GM18520 (cell line): ENCODE results near the gene TM7SF3.
"Not testable (repeated sequence)": the region's sequence is repeated elsewhere in the genome, so short reads cannot be mapped to it uniquely, and the experiment has no call there.

Experiments used
- ATAC-seq: cut with Tn5 transposase; IDR thresholded peaks from one replicate; pipeline ENCODE4 v1.9.1; 2021; ENCODE audit not compliant: unreplicated experiment

TM7SF3 gene

DNA sequence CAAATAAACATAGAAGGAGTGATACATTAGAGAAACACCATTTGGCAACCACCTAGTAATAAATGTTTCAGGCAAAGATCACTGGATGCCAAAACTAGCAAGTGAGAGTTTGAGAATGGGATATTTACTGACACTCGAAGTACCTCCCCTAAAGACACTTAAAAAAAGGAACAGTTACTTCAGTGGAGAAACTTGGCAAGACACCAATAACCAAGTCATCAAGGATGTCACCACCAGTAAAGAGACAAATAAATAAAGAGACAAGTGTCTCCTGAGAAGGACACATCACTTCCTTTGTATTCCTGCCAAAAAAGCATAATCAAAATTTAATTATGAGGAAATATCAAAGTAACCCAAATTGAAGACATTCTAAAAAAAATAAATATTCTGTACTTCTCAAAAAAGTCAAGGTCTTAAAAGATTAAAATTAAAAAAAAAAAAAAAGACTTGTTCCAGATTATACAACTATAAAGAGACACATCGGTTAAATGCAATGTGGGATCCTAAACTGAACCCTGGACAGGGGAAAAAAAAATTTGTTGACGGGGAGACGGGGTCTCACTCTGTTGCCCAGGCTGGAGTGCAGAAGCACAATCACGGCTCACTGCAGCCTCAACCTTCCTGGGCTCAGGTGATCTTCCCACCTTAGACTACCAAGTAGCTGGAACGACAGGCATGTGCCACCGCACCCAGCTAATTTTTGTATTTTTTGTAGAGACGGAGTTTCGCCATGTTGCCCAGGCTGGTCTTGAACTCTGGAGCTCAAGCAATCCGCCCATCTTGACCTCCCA, 26.4 kb downstream of the TM7SF3 start:
- ATAC-seq, result no peak

DNA sequence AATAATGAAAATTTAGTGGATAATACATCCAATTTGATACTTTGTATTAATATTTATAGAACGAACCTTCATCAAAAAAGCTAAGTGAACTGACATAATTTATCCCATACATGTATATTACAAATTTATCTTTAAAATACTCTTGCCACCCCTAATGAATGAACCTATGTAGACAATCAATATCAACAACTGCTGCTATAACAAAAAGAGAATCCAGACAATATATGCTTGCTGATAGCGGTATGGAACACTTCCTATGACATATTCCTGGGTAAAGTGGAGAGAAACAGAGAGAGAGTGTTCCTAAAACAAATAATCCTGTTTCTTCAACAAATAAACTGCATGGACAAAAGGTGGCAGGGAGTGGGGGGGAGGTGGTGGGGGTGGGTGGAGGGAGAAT, 31.3 kb downstream of the TM7SF3 start:
- ATAC-seq, result no peak

DNA sequence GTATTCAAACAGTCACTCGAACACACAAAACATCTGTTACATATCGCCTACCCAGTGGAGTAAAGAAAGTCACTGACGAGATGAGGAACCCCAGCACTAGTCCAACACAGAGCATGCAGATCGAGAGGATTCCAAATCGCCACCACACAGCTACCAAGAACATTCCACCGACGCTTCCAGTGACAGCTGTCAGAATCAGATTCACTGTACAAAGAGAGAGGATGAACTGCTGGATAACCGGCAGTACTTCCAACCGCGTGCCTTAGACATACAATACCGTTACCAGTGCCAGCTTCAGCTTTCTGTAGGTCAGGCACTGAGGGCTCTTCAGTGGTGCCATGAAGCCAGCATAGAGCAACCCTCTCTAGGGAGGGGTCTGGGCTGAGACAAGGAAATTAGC, 34.5 kb downstream of the TM7SF3 start:
- no peak for ATAC-seq

DNA sequence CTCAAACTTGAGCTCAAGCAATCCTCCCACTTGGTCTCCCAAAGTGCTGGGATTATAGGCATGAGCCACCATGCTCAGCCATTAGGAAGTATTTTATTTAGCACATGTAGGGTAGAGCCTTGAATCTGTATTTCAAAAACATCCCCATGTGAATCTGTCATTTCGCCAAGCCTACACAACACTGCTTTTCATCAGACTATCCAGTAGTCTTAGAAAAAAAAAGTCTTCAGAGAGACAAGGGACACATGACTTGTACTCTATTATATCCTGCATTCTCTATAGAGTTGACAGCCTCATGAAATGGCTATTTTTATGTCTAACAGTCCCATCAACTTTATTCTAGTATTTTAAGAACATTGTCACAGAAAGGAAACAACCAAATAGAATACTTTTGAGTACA, 35.4 kb downstream of the TM7SF3 start:
- no peak for ATAC-seq

DNA sequence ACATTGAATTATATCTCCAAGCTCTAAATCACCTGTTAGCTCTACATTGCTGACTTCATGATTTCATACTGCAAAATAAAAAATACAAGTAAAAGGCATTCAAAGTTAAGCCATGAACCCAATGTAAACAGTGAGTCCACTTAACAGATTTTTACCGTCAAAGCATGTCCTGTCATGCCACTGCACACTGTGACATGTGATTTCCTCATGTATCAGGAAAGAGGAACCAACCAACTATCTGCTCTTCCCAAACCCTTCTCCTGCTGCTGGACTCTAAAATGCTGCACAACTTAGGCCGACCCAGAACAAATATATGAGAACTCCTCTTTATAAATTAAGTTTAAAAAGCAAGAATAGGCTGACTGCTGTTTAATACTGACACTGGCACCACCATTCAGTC, 37.5 kb downstream of the TM7SF3 start:
- no peak for ATAC-seq

DNA sequence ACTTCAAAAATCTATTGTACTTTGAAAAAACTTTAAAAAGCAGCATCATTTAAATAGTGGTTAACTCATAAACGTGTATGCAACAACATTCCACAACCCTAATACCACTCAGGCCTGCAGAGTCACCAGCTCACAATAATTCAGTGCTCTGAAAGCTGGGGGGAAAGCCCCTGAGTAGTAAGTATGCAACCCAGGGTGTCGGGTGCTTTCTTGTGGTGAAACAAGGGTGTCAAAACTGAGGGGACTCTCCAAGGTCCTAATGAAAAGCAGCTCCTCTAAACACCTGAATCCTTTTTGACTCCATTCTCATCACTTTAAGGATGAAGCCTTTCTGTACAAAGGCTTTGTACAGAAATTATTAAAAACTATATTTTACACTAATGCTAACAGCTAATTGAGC, 42.2 kb downstream of the TM7SF3 start:
- peak; percentile 94 for ATAC-seq

DNA sequence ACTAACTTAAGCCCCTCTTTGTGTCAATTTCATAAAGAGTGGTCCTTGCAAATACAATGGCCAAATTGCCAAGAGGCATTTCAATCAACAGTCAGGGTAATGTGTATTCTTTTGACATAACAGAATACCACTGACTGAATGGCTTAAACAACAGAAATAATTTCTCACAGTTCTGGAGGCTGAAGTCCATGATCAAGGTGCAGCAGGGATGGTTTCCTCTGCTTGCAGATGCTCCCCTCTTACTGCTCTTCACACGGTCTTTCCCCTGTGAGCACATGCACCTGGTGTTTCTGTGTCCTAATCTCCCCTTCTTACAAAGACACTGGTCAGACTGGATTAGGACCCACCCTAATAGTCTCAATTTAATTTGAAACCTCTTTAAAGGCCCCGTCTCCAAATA, 44.0 kb downstream of the TM7SF3 start:
- no peak for ATAC-seq

DNA sequence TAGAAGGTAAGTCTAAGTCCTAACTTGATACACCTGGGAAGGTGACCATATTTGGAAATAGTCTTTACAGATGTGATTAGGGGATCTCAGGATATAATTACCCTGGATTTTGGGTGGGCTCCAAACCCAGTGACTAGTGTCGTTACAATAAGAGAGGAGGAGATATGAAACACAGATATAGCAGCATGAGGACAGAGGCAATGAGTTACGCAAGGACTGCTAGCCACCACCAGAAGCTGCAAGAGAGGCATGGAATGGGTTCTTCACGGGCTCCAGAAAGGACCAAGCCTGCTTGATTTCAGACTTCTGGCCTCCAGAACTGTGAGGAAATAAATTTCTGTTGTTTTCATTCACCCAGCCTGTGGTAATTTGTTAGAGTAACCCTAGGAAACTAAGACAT, 47.3 kb downstream of the TM7SF3 start:
- no peak for ATAC-seq

DNA sequence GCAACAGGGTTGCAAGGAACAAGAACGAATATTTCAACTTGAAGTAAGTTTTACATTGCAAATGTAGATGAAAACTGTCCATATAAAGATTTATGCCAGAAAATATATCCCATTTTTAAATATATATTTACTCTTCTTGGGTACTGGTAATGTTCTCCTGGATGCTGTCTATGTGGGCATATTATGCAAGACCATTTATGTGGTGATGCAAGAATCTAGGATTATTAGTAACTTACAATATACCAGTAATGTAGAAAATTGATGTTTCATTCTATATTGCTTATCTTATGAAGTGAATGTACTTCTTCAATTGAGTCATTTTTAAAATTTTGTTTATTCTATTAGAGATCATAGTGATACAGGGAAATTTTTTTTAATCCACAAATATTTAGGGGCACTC, 50.8 kb downstream of the TM7SF3 start:
- no peak for ATAC-seq

DNA sequence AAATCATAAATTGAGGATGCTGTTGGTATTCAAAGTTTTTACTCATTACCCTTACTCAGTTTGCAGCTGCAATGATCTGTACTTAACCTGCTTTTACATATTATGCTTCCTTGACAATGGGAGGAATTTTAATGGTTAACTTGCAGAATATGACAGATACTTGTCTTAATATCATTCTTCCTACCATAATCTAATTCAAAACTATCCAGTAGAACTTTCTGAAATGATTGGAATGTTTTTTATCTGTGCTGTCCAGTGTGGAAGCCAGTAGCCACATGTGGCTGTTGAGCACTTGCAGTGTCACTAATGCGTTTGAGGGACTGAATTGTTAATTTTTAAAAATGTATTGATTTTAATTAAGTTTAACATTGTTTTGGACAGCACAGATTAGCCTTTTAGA, 52.4 kb downstream of the TM7SF3 start:
- ATAC-seq, result no peak

DNA sequence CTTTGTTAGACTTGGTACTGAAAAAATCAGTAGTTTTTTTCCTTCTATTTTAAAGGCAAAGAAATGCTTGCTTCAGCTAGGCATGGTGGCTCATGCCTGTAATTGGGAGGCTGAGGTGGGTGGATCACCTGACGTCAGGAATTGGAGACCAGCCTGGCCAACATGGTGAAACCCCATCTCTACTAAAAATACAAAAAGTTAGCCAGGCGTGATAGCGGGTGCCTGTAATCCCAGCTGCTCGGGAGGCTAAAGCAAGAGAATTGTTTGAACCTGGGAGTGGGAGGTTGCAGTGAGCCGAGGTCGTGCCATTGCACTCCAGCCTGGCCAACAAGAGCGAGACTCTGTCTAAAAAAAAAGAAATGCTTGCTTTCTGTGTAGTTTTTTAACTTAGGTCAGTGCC, 52.8 kb downstream of the TM7SF3 start:
- ATAC-seq, result not testable (repeated sequence)

DNA sequence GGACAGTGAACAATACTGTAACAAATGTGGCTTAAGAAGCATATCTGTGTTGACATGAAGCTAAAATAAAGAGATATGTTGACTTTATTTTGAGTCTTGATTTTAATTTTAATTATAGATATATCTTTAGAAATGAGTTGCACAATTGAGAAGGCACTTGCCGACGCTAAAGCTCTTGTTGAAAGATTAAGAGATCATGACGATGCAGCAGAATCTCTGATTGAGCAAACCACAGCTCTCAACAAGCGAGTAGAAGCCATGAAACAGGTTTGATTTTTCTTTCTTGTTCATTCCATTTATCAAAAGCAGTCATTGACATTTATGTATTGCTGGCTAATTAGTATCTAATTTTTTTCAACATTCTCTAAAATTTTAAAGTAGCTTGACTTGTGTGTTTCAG, 60.2 kb downstream of the TM7SF3 start:
- ATAC-seq, result no peak

DNA sequence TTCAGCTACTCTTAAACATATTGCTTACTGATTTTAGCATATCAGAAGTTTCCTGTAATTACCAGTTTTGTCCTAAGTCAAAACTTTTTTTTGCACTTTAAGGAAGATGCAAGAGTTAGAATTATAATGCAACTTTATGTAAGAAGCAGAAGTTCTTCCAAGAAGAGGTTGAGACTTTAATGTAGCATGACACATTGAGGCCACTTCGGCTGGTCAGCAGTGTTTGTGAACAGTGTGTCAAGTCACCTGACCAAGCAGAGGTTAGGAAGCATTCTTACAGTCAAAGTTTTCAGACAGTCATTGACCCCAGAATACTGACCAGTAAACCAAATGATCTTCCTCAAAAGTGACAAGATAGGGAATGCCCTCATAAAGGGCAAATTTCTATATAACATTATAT, 60.7 kb downstream of the TM7SF3 start:
- no peak for ATAC-seq

DNA sequence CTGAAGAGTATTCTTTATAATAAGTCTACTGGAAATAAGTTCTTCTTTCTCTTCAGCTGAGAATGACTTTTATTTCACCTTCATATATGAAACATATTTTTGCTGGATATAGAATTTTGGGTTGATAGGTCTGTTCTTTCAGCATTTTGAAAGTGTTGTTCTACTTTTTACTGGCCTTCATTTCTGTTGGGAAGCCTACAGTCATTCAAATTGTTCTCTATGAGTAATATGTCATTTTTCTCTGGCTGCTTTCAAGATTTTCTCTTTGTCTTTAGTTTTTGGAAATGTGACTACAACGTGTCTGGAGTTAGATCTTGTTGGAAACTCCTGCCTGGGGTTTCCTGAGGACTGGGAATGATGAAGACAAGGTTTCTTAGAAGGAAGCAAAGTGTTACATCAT, 65.9 kb downstream of the TM7SF3 start:
- ATAC-seq, result no peak

DNA sequence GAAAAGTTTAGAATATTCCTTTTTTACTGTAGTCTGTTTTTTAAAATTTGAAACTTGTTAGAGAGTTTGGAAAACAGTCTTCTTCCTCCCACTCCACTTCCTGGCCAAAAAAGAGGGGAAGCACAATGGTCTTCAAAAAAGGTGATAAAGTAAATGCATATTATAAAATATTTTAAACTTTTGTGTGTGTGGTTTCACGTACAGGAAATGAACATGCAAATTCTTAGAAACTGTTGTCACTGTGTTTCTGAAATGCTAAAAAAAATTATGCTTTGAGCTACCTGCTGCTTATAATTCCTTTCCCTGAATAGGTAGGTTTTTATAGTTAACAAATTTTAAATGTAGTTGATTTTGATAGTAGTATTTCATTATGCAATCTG, 73.0 kb downstream of the TM7SF3 start:
- ATAC-seq, result no peak

DNA sequence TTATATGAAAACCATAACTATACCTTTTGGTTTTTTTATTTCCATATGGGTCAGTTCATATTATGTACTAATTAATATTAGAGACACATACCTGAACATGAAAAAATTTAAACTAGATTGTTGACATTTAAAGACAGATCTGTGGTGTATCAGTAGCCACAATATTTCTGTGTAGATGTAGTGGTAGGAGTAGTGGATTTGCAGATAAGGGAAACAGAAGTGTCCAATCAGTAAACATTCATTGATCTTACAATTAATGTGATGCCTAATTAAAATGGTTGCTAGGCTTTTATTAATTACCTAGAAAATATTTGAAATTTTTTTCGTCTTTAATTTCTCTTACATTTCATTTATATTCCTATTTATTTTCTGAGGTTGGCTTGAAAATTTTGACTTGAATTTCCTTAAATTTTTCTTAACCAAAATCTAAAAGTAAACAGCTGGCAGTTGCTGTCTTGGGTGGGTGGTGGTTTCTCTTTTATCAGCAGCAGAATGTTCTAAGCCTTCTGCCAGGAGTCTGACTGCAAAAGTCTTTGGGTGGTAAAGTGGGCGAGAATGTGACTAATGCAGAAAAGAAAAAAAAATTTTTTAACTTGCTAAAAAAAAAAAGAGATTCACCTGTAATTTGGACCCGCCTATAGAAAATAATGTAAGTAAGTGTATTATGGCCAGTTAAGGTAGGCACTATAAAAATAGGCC, 73.5 kb downstream of the TM7SF3 start:
- no peak for ATAC-seq

DNA sequence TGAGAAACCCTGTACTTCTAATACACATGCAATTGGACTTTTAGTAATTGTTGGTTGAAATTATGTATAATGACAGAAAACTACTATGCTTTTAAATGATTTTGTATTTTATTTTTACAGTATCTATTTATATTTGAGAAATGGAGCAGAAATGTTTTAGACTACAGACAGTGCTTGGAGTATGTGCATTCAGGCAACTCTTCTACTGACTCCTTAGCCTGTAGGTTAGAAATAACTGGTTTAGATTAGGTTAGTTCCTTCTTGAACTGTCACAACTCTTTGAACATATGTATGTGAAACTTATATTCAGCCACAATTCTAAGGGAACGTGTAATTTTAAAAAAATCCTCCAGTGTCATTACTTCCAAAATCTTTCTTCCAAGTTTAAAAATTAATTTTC, 74.2 kb downstream of the TM7SF3 start:
- no peak for ATAC-seq

DNA sequence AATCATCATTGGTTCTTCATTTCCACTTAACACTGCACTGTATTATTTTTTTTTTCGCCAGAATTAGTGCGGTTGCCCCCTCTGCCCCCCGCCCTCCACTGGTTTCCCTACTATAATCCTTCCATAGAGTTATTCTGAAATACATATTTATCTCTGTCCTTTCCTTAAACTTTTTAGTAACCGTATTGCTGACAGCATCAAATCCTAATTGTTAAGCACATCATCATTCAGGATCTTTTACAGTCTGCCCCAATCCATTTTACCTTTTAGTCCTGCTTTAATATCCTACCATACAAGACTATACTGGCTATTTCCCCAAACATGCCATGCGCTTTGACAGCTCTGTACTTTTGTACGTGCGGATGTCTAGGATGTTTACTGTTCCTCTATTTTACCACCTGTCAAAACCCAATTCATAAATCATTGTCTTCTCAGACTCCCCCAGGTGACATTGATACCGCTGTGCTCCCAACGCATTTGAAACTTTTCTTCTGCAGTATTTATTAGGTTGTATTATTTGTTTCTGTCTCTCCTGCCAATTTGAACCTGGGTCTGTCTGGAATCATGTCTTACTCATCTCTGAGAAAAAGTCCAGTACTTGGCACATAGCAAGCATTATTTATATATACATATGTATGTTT, 74.9 kb downstream of the TM7SF3 start:
- no peak for ATAC-seq

DNA sequence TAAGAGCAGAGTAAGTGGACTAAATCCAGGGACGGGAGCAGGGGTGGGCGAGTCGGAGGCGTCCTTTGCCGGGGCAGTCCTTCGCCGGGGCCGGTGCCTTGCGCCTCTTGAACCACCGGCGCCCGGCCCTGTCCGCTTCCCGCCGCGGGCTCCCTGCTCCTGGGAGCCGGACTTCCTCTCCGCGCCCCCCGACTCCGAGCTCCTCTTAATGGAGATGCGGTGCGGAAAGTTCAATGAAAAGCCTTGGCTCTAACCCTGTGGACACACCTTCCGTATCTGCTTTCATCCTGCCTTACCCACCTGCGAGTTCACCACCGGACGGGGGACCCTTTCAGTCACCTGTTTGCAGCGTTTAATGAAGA, 75.5 kb downstream of the TM7SF3 start:
- no peak for ATAC-seq

DNA sequence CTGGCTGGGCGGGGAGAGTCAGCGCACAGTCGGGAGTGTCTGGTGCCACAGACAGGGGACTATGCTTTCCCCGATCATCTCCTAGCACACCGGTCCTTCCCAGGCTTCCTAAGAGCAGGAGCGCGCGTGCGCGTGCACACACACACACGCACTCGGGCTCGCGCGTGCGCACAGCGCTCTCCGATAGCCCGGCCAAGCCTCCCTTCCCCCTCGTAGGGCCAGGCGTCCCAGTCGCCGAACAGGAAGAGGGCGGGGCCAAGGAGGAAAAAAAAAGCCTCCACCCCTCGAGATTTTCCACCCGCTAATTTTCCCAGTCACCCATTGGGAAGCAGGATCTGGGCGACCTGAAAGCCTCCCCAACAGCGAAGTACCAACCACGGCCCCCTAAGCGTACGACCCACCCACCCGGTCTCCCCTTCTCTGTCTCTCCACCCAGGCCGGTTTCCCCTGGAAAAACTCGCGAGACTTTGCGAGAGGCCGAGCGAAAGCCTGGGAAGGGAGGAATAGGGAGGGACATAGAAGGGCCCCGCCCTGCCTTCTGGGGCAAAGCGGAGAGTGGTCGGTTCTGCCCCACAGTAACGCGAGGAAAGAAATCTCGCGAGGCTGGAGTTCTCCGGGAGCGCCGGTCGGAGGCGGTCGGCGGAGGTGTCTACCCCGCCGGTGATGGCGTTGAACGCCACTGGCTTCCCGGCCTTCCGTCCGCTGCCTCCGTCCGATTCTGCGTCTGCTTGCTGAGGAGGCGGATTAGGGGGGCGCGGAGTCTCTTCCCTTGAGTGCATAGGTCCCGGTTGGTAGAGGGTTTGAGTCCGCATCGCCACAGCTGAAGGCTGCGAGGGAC, 76.1 kb downstream of the TM7SF3 start, which contains the start of the genes FGFR1OP2 and INTS13:
Gene FGFR1OP2, plus strand, starts transcription at position 608 of the 838 bp plus-strand sequence. CDS start 15,689 bp downstream, outside the sequence.
Gene INTS13, minus strand, starts transcription at position 119 of the 838 bp plus-strand sequence. CDS start 1,178 bp downstream, outside the sequence.
- peak; percentile 79 for ATAC-seq

DNA sequence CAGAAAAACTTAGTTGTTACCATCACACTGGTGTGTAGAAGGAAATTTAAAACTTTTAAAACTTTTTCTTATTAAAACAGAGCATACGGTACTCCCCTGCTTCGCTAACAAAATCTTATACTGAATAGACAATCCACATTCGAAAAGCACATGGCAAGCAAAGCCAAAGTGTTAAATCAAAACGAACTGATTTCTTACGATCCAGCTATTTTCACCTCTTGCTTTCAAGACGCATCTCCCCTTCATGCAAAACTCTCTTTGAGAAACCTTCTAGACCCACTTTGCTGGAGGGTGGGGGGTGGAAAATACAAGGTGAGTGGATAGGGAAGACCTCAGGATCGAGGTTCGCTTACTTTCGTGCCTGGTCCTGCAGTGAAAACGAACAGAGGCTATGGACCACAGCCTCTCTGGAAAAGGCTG, 76.7 kb downstream of the TM7SF3 start:
- ATAC-seq, result no peak
